ENCODE data around the gene TNMD. TPM values are rescaled to one million over a fixed set of nuclear protein-coding genes. Genes with fewer than 3 reads are reported as not detected.

The TNMD gene
- total and polyA plus RNA-seq, 10 of the 15 experiments (the other 5 are each of a cell fraction or from before 2014, with no cell fraction given): not detected

DNA sequence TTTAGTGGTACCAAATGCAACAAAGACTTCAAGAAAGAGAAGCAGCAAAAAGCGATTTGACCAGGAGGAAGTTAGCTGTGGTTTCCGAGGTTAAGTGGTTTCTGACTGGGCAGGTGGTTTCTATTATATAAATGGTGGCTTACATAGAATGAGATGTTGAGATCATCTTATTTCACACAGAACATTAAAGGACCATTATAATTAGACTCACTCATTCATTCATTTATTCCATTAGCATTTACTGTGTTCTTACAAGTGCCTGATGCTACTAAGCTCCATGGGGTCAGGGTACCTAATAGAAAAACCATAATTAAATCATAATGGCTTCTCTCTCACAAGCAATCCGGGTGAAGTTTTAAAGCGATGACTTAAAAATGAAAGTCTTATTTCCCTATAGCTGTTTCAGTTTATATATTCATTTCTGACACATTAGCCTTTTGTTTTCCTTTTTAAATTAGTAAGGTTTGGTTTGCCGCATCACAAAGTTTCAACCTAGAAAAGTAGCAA is 41.3 kb downstream of the TNMD start (continued):
- TF ChIP-seq, protein P1, sequence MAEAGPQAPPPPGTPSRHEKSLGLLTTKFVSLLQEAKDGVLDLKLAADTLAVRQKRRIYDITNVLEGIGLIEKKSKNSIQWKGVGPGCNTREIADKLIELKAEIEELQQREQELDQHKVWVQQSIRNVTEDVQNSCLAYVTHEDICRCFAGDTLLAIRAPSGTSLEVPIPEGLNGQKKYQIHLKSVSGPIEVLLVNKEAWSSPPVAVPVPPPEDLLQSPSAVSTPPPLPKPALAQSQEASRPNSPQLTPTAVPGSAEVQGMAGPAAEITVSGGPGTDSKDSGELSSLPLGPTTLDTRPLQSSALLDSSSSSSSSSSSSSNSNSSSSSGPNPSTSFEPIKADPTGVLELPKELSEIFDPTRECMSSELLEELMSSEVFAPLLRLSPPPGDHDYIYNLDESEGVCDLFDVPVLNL (IDR thresholded peaks at IDR 0.05; ENCODE audit: low read depth, low read length): no peak
- TF ChIP-seq YY1 (IDR thresholded peaks at IDR 0.05; ENCODE audit: low read depth, low read length): no peak
- no peak for TF ChIP-seq JUND (IDR thresholded peaks at IDR 0.05; ENCODE audit: low read depth, low read length)
- peak; percentile 68 for TF ChIP-seq ATF7 (IDR thresholded peaks at IDR 0.05; ENCODE audit: low read depth)
- no peak for TF ChIP-seq NFYB (IDR thresholded peaks at IDR 0.05; ENCODE audit: insufficient read depth, low read depth, low read length)
- no peak for TF ChIP-seq BHLHE40 (IDR thresholded peaks at IDR 0.05; ENCODE audit: borderline replicate concordance in 1 of 2, low read depth in 2 of 2, low read length in 1 of 2)
- no peak for TF ChIP-seq EZH2 (IDR thresholded peaks at IDR 0.05; ENCODE audit: borderline replicate concordance, control insufficient read depth, low read depth, low read length)
- no peak for TF ChIP-seq CHD2 (IDR thresholded peaks at IDR 0.05; ENCODE audit: borderline replicate concordance, low read depth, low read length)
- no peak for TF ChIP-seq SUZ12 (IDR thresholded peaks at IDR 0.05; ENCODE audit: unreplicated experiment)
- TF ChIP-seq NBN (IDR thresholded peaks at IDR 0.05): no peak
- TF ChIP-seq SMARCA5 (IDR thresholded peaks at IDR 0.05): no peak
- no peak for TF ChIP-seq MYB (IDR thresholded peaks at IDR 0.05; ENCODE audit: borderline replicate concordance, low read depth, low read length)
- TF ChIP-seq ZNF384 (IDR thresholded peaks at IDR 0.05; ENCODE audit: borderline replicate concordance, low read depth, low read length): no peak
- no peak for TF ChIP-seq HDGF (IDR thresholded peaks at IDR 0.05)
- TF ChIP-seq, protein P2, sequence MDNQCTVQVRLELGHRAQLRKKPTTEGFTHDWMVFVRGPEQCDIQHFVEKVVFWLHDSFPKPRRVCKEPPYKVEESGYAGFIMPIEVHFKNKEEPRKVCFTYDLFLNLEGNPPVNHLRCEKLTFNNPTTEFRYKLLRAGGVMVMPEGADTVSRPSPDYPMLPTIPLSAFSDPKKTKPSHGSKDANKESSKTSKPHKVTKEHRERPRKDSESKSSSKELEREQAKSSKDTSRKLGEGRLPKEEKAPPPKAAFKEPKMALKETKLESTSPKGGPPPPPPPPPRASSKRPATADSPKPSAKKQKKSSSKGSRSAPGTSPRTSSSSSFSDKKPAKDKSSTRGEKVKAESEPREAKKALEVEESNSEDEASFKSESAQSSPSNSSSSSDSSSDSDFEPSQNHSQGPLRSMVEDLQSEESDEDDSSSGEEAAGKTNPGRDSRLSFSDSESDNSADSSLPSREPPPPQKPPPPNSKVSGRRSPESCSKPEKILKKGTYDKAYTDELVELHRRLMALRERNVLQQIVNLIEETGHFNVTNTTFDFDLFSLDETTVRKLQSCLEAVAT (IDR thresholded peaks at IDR 0.05): peak; percentile 86
- peak; percentile 45; the same call in 1 of the 2 replicates for TF ChIP-seq PAX5 (IDR thresholded peaks at IDR 0.05; ENCODE audit: borderline replicate concordance, low read depth, low read length)
- peak; percentile 74; the same call in 1 of the 2 replicates for TF ChIP-seq DPF2 (IDR thresholded peaks at IDR 0.05)
- 0 out of 2 replicates have a peak, but pooled peaks have one; percentile 29 for TF ChIP-seq TCF12 (IDR thresholded peaks at IDR 0.05; ENCODE audit: low read depth, low read length)
- TF ChIP-seq CREM (IDR thresholded peaks at IDR 0.05; ENCODE audit: low read depth): peak; percentile 68
- no peak for TF ChIP-seq SIN3A (IDR thresholded peaks at IDR 0.05; ENCODE audit: low read depth, low read length)
- TF ChIP-seq, protein P3, sequence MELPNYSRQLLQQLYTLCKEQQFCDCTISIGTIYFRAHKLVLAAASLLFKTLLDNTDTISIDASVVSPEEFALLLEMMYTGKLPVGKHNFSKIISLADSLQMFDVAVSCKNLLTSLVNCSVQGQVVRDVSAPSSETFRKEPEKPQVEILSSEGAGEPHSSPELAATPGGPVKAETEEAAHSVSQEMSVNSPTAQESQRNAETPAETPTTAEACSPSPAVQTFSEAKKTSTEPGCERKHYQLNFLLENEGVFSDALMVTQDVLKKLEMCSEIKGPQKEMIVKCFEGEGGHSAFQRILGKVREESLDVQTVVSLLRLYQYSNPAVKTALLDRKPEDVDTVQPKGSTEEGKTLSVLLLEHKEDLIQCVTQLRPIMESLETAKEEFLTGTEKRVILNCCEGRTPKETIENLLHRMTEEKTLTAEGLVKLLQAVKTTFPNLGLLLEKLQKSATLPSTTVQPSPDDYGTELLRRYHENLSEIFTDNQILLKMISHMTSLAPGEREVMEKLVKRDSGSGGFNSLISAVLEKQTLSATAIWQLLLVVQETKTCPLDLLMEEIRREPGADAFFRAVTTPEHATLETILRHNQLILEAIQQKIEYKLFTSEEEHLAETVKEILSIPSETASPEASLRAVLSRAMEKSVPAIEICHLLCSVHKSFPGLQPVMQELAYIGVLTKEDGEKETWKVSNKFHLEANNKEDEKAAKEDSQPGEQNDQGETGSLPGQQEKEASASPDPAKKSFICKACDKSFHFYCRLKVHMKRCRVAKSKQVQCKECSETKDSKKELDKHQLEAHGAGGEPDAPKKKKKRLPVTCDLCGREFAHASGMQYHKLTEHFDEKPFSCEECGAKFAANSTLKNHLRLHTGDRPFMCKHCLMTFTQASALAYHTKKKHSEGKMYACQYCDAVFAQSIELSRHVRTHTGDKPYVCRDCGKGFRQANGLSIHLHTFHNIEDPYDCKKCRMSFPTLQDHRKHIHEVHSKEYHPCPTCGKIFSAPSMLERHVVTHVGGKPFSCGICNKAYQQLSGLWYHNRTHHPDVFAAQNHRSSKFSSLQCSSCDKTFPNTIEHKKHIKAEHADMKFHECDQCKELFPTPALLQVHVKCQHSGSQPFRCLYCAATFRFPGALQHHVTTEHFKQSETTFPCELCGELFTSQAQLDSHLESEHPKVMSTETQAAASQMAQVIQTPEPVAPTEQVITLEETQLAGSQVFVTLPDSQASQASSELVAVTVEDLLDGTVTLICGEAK (IDR thresholded peaks at IDR 0.05; ENCODE audit: borderline replicate concordance): no peak
- TF ChIP-seq, protein P4, sequence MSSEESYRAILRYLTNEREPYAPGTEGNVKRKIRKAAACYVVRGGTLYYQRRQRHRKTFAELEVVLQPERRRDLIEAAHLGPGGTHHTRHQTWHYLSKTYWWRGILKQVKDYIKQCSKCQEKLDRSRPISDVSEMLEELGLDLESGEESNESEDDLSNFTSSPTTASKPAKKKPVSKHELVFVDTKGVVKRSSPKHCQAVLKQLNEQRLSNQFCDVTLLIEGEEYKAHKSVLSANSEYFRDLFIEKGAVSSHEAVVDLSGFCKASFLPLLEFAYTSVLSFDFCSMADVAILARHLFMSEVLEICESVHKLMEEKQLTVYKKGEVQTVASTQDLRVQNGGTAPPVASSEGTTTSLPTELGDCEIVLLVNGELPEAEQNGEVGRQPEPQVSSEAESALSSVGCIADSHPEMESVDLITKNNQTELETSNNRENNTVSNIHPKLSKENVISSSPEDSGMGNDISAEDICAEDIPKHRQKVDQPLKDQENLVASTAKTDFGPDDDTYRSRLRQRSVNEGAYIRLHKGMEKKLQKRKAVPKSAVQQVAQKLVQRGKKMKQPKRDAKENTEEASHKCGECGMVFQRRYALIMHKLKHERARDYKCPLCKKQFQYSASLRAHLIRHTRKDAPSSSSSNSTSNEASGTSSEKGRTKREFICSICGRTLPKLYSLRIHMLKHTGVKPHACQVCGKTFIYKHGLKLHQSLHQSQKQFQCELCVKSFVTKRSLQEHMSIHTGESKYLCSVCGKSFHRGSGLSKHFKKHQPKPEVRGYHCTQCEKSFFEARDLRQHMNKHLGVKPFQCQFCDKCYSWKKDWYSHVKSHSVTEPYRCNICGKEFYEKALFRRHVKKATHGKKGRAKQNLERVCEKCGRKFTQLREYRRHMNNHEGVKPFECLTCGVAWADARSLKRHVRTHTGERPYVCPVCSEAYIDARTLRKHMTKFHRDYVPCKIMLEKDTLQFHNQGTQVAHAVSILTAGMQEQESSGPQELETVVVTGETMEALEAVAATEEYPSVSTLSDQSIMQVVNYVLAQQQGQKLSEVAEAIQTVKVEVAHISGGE (CRISPR knock-in tag; IDR thresholded peaks at IDR 0.05): no peak

Measured in GM12878 (cell line).